GM19452 (cell line): ENCODE measurements around the gene ISM1.
A peak's percentile ranks its signal among the peaks of the same experiment; 100 is the strongest.
"Not testable (repeated sequence)": the region's sequence is repeated elsewhere in the genome, so short reads cannot be mapped to it uniquely, and the experiment has no call there.

Source experiments
- ATAC-seq: cut with Tn5 transposase; IDR thresholded peaks from one replicate; pipeline ENCODE4 v1.9.1; 2021; ENCODE audit not compliant: unreplicated experiment

ISM1 gene

GRCh38 chr20:13221313-13221672 is 219 bp downstream of the ISM1 start:
- ATAC-seq, result peak; percentile 46

- peak; percentile 88 for ATAC-seq
Measured at GRCh38 chr20:13221673-13222318, 722 bp downstream of the ISM1 start.

- ATAC-seq, result no peak
Measured at GRCh38 chr20:13222319-13222716, 1.2 kb downstream of the ISM1 start.

DNA sequence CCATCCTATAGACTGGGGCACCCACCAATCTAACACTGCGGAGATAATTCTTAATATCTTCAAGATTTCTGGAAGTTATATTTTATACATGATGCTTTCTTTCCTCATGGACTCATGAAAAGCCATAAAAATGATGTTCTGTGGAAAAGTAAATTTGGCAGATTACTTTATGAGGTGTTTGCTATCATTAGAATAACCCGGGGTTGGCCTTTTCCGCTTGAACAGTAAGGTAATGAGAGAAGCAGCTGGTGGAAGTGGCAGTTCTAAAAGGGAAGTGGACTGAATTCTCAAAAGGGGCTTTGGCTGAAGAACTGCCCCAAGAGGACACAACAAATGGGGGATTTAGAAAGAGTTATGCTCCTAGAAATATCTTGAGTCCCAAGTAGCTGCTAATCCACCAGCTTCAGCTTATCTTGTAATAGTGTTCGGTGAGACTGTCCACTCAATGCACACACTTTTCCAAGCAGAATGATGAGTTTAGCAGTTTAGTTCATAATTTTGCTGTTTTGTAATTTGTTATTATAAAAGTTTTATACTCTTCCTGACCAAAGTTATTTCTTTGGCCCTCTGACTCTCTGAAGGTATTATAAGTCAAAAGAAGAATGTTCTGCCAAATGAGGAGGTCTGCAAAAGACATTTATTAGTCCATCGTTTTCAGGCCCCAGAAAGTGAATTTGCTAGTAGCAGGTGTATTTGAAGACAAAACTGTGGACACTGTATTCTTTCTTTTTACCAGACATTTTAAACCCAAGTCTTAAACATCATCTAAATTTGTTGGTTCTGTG is 2.9 kb downstream of the ISM1 start:
- ATAC-seq, result no peak

GRCh38 chr20:13226367-13226766 is 5.3 kb downstream of the ISM1 start:
- no peak for ATAC-seq

DNA sequence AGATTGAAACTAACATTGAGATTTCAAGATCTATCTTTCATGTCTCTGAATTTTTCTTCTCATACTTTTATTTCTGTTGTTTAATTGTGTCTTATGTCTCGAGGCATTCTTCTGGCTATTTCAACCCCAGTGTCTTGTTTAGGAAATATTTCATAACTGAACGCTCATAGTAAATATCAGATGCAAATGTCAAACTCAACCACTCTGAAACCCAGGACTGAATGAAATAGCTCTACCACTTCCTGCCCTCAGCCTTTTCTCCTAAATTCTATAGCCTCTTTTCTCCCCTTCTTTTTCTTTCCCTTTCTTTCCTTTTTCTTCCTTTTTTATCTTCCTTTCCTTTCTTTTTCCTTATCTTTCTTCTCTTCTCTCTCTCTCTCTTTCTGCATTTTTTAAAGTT is 7.7 kb downstream of the ISM1 start:
- no peak for ATAC-seq

DNA sequence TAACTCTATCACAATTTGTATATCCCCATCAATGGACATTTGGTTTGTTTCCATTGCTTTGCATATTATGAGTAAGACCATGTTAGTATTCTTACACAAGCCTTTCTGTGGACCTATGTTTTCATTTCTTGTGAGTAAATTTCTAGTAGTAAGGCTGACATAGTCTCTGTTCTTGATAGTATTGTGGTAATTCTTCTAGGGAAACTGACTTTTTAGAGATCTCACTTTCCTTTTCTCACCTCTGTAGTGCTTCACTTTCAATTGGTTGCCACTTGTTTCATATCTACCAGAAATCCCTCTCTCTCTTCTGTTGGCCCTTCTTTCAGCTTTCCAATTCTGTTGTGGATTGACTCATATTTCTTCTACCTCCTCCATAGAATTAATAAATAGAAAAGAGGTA is 8.5 kb downstream of the ISM1 start:
- ATAC-seq, result peak; percentile 77

DNA sequence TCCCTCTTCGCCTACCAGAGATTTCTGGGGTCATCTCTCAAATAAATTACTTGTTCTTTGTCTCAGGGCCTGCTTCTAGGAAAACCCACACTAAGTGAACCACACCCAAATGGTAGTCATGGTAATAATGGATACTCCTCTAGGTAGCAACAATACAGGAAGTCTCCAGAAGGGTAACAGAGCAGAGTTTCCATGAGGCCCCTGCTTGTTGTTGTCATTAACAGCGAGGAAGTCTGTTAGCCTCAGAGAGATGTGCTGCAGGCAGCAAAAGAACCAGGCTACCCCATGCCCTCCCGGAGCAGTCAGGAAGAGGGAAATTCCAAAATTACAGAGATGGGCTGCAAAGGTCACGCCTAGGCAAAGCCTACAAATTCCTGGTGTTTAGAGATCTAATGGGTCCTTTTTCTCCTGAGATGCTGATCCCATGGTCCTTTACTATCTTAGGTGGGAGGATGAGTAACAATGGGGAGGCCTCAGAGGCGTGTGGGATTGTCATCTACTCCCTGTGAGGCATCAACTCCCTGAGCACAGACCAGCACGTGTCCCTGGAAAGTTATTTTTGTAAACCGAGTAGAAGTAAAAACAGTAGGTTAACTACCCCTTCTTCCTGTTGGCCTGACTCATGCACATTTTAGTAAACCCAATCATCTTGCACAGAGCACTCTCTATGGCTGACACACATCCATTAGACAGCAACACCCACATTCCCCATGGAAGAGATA is 10.1 kb downstream of the ISM1 start:
- ATAC-seq, result no peak

GRCh38 chr20:13232999-13233398 is 11.9 kb downstream of the ISM1 start:
- ATAC-seq, result no peak

GRCh38 chr20:13234961-13235360 is 13.9 kb downstream of the ISM1 start:
- ATAC-seq, result no peak

DNA sequence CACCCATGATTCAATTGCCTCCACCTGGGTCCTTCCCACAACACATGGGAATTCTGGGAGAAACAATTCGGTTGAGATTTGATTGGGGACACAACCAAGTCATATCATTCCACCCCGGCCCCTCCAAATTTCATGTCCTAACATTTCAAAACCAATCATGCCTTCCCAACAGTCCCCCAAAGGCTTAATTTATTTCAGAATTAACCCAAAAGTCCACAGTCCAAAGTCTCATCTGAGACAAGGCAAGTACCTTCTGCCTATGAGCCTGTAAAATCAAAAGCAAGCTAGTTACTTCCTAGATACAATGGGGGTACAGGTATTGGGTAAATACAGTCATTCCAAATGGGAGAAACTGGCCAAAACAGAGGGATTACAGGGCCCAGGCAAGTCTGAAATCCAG is 15.3 kb downstream of the ISM1 start:
- ATAC-seq, result not testable (repeated sequence)

DNA sequence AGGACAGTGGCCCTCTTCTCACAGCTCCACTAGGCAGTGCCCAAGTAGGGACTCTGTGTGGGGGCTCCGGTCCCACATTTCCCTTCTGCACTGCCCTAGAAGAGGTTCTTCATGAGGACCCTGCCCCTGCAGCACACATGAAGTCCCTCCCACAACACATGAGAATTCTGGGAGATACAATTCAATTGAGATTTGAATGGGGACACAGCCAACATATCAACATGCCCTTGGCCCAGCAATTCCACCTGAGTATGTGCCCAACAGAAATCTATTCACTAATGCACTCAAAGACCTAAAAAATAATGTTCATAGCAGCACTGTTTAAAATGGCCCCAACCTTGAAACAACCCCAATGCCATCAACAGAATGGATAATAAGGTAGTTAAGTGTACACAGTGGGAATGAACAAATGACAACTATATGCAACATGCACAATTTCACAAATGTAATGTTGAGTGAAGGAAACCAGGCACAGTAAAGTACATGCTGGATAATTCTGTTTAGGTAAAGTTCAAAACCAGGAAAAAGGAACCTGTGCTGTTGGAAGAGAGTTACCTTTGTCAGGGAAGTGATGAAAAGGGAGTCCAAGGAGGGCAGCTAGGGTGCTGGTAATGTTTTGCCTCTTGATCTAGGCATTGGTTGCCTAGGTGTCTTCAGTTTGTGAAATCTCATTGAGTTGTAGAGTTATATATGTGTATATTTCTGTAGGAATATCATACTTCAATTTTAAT is 16.1 kb downstream of the ISM1 start:
- ATAC-seq, result no peak

DNA sequence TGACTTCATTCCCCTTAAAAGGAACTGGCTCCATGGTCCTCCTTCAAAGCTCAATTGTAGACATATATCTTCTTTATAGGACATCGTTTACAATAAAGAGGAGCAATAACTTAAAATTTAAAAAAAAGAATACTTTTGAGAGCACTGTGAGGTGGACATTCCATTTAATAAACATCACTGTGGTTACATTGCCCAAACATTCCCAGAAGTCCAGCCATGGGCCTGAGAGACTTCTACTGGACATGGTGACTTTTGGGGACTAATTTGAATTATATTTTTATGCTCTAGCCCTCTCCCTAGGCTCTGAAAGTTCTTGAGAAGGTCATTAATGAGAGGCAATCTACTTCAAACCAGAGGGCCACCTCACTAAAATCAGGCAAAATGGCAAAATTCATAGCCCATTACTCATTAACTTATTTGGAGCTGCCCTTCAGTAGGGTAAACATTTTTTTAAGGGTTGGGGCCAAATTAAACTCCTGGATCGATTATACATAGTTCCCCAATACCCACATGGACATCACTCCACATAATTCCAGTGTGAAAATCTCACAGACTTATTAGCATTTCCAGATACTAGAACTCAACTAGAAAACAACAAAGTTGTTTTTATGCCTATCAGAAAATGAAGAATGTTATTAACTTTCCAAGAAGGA is 17.1 kb downstream of the ISM1 start:
- no peak for ATAC-seq

DNA sequence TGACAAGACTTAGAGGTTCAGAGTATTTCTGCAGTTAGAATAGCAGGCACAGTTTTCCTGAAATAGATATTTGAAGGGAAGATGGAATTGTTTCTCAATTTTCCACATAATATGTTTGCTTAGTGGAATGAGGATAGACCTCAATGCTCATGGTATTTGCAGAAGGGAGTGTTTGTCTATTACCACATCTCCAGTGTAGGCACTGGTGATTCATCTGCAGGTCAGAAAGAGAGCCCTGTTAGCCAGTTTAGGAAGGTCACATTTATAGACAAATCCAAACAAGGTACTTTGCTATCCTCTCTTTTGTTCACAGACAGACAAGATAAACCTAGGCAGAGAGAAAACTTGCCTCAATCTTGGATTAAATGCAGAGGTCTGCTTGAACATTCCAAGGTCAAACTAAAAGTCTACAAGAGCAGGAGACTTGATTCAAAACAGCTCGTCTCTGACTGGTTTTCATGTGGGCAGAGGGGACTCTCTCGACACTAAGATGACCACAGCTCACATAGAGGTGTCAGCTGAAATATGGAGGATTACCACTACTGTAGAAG is 22.8 kb downstream of the ISM1 start:
- ATAC-seq, result no peak

DNA sequence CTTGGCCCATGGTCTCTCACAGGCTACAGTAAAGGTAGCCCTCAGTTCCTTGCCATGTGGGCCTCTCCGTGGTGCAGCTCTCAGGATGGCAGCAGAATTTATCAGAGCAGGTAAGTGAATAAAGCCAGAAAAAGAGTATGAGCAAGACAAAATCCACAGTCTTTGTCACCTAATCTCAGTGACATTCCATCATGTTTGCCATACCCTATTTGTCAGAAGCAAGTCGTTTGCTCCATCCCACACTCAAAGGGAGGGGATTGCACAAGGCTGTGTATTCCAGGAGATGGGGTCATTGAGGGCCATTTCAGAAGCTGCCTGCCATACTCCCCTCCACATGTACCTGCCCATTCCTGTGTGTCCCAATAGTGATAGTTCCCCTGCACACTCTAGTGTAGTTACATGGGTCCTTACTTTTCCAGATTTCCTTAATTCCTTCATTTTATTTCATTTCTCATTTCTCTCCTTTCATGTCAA is 24.2 kb downstream of the ISM1 start:
- ATAC-seq, result no peak

DNA sequence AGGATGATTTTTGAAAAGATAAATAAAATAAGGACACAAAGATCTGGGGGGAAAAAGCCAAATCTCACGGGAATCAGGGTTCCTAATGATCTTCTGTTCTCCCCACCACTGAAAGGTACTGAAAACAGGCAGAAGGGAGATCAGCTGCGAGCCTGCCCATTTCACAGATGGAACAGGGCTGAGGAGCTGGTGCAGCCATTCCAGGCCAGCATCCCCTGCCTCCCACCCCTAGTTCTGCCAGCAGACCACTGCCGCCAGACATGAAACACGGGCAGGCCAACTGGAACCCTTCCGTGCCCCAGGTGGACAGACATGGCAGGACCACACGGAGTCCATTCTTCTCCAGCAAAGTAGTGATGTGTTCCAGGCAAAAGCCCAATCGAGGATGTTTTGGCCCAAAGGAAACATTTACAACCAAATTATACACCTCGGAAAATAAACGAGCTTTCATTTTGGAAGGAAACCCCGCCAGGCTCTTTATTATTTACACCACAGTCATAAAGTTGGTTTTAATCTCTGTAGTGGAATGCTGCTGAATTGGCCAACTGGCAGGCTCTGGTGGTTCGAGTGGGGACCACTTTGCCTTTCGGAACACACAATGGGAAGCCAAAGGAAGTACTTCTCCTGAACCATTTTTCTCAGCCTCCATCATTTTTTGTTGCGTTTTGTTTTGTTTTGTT is 28.2 kb downstream of the ISM1 start:
- no peak for ATAC-seq

GRCh38 chr20:13249798-13250170 is 28.7 kb downstream of the ISM1 start:
- ATAC-seq, result no peak

DNA sequence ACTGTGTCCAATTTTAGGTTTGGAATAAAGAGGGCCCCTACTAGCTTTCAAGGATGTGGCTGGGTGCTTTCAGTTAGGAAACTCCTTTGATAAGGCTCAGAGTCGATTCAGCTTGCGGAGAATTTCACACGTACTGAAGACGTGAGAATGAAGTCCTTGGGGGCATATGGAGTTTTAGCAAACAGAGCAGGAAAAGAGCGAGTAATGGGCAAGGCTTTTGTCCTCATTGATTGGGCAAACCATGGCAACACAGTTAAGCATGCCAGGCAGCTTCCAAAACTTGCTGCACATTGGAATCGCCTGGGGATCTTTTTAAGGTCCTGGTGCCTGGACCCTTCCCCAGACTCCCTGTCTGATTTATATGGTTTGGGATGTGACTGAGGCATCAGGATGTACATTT is 29.2 kb downstream of the ISM1 start:
- ATAC-seq, result no peak

- ATAC-seq, result no peak
Measured at GRCh38 chr20:13251106-13251903, 30.2 kb downstream of the ISM1 start.
